ENCODE results near the gene C3orf49.

DNA sequence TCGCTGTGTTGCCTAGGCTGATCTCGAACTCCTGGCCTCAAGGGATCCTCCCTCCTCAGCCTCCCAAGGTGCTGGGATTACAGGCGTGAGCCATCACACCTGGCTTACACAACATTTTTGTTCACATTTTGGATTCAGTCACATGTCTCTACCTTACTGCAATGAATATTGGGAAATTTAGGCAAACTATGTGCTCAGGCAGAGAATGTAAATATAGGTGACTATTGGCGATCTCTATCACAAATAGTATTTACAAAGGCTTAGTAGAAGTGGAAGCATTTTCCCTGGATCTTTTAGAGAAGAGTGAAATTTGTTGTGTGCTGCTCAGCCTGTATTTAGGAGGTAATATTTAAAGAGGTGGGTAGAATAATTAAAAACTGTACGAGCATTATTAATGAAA lies 72.4 kb downstream of the C3orf49 start:
- TF ChIP-seq, protein P1, sequence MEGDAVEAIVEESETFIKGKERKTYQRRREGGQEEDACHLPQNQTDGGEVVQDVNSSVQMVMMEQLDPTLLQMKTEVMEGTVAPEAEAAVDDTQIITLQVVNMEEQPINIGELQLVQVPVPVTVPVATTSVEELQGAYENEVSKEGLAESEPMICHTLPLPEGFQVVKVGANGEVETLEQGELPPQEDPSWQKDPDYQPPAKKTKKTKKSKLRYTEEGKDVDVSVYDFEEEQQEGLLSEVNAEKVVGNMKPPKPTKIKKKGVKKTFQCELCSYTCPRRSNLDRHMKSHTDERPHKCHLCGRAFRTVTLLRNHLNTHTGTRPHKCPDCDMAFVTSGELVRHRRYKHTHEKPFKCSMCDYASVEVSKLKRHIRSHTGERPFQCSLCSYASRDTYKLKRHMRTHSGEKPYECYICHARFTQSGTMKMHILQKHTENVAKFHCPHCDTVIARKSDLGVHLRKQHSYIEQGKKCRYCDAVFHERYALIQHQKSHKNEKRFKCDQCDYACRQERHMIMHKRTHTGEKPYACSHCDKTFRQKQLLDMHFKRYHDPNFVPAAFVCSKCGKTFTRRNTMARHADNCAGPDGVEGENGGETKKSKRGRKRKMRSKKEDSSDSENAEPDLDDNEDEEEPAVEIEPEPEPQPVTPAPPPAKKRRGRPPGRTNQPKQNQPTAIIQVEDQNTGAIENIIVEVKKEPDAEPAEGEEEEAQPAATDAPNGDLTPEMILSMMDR (IDR thresholded peaks at IDR 0.05) = no peak
- no peak for TF ChIP-seq EZH2phosphoT487 (IDR thresholded peaks at IDR 0.05)
